HG03521 (cell line): ENCODE data around the gene GPS1.
A peak's percentile ranks its signal among the peaks of the same experiment; 100 is the strongest.

Experiments
- ATAC-seq: cut with Tn5 transposase; IDR thresholded peaks from one replicate; pipeline ENCODE4 v1.9.1; 2021; ENCODE audit warnings: mild to moderate bottlenecking, moderate library complexity; ENCODE audit not compliant: unreplicated experiment

GPS1 gene

DNA sequence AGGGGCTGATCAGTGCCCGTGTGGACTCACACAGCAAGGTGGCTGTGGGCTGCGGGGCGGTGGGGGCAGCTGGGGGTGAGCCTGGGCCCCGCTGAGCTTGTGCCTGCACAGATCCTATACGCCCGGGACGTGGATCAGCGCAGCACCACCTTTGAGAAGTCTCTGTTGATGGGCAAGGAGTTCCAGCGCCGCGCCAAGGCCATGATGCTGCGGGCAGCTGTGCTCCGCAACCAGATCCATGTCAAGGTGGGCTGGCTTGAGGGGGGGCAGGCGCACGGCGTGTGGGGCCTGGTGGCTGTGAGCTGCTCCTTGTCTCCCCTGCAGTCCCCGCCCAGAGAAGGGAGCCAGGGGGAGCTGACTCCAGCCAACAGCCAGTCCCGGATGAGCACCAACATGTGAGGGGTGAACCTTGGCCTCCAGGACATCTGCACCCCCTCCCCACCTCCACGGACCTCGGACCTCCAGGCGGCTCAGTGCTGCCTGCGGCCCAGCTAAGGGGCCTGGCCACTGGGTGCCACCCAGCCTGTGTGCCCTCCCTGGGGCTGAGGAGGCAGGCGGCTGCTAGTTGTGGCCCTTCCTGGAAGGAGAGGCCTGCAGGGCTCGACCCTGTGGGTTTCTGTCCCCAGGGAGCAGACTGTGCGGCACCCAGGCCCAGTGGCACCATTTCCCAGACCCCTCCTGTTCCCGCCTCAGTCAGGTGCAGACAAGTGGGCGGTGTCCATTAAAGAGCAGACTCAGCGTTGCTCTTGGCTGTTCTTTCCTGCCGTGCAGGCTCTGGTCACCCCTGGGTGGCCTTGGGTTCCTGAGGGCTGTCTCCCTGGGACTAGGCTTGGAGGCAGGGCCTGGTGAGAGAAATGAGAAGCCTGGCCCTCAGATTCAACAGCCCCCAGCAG, 5.3 kb downstream of the GPS1 start:
- ATAC-seq, result no peak

DNA sequence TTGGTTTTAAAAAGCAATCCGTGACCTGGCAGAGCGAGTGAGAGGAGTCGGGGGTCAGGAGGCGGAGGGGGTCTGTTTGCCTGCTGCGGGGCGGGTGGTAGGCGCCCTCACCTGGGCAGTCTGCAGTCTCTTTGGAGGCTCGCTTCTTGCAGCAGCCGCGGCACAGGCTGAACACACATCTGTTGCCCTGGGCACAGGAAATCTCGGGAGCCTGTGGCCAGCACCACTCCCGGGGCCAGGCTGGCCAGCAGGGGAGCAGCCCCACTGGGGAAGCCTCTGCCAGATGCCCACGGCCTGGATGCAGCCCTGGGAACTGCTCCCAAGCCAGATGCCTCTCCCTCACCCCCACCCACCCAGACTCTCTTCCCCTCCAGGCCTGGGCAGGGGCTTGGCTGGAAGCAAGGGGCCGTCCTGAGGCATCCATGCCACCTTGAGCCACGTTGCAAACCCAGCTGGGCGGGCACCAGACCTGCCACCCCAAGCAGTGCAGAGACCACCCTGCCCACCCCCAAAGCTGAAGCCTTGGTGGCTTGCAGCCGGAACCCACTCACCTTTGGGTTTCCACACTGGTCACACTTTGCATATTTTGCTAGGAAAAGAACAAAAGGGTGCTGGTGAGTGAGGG, 6.6 kb downstream of the GPS1 start:
- ATAC-seq, result no peak

DNA sequence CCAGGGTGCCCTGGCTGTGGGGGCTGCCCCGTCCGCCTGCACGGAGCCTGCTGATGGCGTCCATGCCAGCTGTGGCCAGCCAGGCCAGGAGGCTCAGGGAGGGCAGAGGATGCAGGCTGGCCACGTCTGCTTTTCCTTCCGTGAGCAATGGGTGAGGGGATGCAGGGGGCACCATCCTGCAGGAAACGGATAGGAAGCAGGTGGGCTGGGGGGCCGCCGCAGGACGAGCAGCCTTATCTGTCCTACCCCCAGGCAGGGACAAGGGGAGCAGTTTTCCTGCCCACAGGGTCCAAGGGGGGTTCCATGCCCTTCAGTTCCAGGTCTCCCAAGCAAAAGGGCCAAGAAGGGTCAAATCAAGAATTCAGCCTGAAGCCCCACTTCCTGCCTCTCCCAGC, 7.2 kb downstream of the GPS1 start:
- no peak for ATAC-seq

DNA sequence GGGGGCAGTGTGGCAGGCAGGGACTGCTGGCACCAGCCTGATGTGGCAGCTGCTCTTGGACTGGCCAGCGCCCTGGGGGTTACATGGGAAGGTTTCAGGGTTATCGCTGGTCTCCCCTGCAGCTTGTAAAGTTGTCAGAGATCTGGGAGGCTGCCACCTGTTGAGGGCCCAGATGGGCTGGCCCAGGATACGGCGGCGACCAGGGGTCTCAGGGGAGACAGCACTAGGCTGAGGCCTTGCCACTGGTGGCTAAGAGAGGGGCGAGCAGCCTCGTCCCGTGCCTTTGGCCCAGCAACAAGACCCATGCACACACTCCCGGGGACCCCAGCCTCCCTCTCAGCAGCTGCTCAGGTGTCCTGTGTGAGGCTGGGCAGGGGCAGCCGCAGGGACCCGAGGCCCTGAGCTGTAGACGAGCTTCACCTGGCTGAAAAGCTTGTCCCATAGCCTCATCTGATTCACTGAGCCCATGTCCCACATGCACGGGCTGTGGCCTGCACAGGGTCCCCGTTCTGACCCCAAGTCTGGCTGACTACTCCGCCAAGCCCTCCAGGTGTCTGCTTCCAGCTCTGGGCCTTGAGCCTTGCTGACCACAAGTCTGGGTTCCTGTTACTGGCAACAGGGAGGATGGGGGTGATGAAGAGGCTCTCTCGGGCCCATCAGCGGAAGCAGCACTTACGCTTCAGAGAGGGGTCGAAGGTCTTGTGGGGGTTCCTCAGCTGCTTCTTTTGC, 7.7 kb downstream of the GPS1 start:
- no peak for ATAC-seq

DNA sequence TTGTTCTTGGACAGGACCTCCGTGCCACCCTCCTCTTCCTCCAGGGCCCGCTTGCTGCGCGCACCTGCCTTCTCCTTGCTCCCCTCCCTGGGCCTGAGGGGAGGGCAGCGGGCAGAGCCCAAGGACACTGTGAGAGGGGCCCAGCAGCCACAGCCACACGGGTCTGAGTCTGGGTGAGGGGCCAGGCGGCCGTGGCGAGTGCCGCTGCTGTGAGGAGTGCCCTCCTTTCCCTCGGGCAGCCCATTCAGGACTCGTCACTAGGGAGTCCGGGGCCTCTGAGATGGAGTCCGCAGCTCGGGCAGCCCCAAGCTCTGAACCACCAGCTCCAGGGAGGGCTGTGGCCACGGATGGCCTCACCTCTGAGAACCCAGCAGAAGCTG, 8.3 kb downstream of the GPS1 start:
- no peak for ATAC-seq

DNA sequence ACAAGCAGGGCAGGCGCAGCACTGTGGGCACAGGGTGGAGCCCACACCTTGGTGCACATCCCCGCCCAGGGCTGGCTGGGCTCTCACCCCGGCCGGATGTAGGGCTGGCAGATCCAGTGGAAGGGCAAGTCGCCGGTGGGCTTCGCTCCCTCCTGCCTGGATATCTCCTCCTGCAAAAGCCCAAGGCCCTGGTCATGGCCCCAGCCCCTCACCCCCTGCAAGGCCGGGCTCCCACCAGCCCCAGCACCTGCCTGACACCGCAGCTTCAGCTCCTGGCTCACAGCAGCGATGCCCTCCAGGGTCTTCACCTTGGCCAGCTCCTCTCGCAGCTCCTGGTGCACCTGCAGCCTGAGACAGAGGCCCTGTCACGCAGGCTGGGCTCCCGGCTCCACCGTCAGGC, 8.9 kb downstream of the GPS1 start:
- no peak for ATAC-seq

DNA sequence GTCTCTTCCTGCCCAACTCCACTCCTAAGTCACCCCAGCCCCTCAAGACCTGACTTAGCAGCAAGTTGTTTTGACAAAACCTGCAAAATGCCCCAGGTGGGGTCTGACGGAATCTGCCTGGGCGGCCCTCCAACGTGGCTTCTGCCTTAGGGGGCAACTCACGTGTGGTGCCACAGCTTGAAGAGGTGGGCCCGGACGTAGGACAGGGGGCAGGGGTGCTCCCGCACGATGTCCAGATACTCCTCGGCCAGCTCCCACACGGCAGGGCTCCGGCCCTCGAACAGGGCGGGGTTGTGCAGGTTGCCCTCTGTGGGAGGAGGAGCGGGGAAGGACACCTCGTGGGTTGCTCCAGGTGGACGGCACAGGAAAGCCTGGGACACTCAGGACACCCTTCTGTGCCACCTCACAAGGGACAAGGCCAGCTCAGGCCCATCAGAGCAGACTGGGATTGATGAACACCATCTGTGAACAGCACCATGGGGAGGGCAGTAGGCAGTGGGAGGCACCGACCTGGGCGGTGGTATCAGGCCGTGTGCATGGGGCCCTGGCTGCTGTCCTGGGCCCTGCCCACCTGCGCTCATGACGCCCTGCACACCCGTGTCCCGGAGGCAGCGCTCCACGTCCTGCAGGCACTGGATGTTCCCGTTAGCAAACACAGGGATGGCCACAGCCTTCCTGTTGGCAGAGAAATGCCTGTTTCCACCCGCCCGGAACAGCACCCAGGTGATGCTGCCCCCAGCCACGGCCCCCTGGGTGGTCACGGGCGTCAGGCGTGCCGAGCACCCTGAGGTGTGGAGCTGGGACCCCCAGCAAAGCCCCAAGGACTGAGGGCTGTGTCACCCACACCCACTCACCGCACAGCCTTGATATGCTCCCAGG, 9.6 kb downstream of the GPS1 start:
- no peak for ATAC-seq

DNA sequence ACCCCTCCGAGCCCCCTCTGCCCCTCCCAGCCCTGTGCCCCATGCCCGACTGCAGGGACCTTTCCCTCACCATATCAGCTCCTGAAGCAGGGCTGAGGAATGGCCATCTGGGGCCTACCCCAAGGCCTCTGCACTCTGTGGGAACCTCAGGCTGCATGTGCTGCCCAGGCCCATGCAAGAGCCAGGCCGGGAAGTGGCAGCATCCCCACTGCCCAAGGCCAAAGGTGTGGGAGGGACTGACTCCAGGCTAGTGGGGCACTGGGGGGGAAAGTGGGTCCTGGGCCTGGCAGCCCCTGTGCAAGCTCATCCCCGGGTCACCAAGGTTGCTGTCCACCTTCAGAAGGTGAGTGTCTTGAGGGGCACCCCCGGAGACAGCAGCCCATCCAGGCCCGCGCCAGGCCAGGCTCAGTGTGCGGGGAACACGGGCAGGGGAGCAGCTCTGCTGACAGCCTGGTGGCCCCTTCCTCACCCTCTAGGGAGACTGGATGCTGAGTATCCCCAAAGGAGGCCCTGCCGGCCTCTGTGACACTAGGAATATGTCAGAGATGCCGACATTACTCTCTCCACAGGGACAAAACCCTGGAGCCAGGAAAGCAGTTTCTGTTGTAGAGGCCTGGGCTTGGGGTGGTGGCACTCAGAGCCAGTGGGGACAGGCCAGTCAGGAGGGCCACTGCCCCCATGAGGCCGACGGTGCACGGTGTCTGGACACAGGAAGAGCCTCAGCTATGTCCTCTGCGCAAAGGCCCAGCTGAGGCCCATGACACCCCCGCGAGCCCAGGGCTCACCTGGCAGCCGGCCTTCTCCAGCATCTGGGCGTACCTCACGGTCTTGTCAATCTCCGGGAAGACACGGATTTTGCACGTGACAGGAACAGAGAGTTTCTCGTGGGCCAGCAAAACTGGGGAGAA, 10.6 kb downstream of the GPS1 start:
- ATAC-seq, result no peak

DNA sequence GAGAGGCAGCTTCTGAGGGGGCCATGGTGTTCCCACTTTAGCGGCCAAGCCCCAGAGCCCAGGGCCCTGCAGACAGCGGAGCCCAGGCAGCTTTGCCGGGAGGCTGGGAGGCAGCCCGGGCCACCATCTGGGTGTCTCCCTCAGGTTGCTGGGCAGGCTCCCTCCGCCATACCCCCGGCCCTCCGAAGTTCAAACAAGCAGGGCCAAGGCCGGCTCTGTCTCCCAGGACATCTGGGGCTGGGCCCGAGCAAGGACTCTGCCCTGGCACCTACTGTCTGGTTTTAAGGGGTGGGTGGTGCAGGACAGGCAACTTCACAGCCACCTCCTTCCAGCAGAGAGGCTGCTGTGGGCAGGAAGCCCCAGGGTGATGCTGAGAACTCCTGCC, 11.3 kb downstream of the GPS1 start:
- ATAC-seq, result no peak

DNA sequence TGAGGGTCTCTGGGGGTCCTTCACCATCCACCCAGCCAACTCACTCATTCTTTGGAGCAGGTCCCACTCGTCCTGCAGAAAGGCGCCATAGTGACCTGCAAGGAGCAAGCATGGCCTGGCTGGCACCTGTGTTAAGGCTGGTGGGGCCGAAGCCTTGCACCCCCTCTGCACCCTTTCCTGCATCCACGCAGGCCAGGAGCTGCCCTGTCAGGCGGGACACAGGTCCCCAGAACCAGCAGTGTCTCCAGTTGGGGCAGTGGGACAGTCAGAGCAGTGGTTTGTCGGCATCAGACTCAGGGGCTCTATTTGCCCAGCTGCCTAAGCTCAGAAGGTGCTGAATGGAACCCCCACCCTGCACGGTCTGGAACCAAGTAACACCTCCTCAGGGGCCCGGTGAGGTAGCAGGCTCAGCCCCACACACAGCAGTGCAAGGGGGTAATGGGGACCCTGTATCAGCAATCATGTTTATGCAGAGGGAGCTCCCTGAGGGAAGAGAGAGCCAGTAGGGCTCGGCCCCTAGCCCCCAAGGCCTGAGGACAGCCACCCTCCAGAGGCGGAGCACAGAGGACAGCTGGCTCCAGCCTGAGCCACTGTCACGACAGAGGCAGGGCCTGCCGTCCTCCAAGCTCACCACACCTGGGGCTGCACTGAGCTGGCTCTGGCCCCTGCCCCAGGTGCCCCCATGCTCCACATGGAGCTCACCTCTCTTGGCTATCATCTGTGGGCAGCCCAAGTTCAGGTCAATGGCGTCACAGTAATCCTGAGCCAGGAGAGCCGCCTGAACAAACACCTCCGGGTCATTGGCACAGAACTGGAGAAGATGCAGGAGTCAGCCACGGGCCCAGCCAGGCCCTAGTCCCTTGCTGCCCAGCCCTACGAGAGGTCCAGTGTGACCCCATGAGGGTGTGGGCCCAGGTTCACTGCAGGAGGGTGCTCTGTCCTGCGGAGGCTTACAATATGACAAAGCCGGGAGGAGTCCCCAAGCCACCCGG, 12.0 kb downstream of the GPS1 start:
- no peak for ATAC-seq

DNA sequence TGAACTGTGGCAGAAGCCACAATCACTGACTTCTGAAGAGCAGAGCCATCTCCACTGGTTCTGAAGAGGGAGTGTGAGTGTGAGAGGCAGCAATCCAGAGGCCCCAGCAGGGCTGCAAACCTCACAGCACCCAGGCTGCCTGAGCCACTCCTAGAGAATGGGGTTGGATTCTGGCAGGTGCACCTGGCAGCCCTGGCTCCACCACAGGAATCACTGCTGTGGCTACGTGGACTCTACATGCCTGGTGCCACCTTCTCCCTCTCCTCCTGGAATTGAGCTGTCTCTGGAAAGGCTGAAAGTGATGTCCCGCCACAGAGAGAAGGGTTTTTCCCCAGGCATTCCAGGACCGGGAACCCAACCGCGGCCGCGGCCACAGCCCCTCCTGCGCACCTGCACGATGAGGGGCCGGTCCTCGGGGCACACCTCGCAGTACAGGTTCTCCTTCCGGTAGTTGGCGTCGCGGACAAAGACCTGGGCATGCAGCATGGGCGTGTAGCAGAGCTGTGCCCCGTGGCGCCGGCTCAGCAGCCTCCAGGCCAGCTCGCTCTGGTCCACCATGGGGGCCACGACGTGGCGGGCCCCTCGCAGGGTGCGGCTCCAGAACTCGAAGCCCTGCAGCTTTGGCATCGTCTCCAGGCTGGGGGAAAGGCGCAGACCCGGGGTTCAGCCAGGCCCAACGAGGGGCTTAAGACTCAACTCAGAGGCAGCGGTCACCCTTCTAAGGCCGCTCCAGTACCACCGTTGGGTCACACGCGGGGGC, 12.9 kb downstream of the GPS1 start:
- ATAC-seq, result no peak

DNA sequence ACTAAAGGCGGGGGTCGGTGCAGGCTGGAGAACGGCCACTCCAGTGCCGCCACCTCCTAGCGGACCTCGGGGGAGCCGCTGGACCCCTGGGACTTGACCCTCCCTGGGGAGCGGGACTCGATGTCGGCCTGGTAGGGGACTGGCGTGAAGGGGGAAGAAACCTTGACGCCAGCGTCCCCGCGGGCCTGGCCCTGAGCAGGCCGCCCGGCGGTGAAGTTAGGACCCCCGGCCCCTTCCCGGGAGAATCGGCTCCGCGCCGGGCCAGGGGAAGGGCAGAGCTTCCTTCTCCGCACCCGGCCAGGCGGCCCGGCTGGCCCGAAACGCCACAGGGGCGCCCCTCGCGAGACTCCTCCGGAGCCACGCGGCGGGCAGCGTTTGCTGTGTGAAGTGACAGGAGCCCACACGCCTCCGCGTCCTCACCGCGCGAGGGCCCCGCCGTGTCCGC, 13.5 kb downstream of the GPS1 start:
- ATAC-seq, result peak; percentile 28

DNA sequence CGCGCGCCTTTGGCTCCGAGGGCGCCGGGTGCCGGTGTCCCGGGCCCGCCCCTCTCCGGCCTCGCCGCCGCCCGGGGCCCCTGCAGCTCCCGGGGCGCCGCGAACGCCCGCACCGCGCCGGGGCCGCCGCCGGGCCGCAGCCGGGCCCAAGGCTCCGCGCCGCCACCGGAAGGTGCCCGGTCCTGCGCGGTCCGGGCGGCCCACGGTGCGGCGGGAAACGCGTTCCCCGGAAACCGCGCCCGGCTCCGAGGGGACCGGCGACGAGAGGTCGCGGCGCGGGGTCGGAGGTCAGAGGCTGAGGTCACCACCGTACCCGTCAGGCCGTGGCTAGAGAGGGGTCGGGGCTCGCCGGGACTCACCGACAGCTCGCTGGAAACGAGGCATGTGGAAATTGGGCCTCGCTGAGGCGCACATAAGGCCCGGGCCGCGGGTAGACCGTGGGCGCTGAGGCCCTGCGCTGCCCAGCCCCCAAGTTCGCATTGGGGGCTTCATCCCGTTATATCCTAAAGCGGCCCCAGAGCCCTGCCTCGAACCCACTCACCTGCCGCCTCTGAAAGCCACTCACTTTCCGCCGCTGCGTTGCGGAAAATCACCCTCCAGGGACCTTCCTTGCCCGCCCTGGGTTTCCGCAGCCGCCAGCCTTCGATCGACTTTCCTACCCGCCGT, 14.1 kb downstream of the GPS1 start, which contains the start of gene DUS1L:
Gene DUS1L (minus strand): TSS at position 167 of the 666 bp plus-strand sequence. CDS start 745 bp downstream, outside the sequence.
- ATAC-seq, result peak; percentile 67

DNA sequence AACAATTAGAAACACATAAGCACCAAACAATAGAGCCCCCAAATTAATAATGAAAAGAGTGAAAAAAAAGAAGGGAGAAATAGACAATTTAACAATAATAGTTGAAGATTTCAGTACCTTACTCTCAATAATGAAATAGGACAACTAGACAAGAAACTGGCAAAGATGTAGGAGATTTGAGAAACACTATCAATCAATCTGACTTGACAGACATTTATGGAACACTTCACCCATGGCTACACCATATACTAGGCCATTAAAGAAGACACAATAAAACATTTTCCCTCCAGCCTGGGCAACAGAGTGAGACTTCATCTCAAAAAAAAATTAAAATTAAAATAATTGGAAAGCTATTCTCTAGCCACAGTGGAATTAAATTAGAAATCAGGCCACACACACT, 18.9 kb downstream of the GPS1 start:
- no peak for ATAC-seq

DNA sequence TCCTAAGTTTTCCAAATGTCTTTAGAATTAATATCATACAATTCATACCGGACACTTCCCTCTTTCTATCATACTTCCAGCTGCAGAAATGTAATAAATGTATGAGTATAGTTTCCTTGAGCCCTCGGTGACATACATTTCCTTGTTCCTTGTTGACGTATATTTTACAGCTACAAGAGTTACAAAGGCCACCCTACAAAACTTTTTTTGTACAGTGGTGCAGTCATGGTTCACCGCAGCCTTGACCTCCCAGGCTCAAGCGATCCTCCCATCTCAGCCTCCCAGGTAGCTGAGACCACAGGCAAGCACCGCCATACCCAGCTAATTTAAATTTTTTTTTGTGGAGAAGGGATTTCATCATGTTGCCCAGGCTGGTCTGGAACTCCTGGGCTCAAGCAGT, 21.1 kb downstream of the GPS1 start:
- ATAC-seq, result no peak

DNA sequence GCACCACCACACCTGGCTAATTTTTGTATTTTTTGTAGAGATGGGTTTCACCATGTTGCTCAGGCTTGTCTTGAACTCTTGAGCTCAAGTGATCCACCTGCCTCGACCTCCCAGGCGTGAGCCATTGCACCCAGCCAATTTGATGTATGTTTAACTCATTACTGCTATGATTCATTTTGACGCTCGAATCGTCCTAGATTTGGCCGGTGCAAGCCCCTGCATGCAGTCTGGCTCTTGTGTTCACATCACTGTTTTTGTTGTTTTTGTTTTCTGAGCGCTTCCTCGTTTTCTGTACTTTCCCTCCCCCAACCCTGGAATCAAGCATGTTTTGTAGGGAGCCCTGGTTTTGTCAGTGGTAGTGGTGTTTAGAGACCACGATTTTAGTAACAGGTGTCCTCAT, 21.7 kb downstream of the GPS1 start:
- ATAC-seq, result no peak
